ENCODE measurements around the gene RABGAP1L. TPM values are rescaled to one million over a fixed set of nuclear protein-coding genes. Genes with fewer than 3 reads are reported as not detected.
A peak's percentile ranks its signal among the peaks of the same experiment; 100 is the strongest.

Gene RABGAP1L
- total RNA-seq, 4 donors from 2014 or later: 31.2 to 115 (median 62.5) TPM

DNA sequence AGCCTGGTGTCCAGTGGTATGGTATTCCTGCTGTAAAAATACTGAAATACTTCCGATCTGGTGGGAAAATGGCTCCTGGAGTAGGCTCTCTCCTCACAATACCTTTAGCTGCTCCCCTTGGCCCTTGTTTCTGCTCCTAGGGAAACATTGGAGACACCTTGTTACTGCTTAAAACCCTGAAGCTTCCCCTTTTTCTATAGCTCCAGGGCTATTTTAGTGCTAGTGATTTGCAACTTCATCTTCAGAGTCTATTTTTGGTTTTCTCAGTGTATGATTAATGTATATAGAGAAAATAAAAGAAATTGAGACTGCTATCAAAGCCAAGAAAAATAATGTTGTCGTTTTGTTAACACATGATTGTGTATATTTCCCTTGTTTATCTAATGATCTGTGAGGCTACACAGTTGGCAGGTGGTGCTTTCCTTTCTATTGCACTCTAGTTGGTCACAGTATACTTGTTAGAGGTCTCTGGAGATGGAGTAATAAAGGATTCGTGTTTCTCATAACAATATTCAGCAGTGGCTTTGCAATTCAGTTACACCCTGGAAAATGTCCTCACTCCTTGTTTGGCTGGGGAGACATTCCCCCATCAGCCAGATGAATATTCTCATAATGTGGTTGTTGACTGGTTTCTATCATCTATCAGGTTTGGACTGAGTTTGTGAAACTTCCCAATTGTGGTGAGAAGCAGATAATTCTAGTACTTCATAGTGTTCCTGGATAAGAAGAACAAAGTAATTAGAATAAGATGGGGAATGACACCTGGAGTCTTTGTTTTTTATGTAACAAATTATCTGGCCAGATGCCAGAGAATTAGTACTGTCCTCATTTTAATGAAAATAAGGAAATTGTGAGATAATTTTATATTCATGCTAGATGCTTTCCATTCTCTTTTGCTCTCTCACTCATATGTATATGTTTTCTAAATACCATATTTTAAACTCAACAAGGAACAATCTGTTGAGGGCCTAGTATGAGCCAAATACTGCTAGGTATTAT, 795.6 kb downstream of the RABGAP1L start:
- no peaks in the 10 kb centered on the region for H3K36me3 ChIP-seq
- peak overlapping the region in 3 of 4 donors; percentile 18 to 52 (median 38) for H3K27ac ChIP-seq
- no peaks in the 10 kb centered on the region for H3K9me3 ChIP-seq
- ATAC-seq: peak; percentile 34
- H3K4me1 ChIP-seq: peaks cover 4 to 21% (median 11%) of the 10 kb centered on the region in 3 donors
- no peaks in the 10 kb centered on the region for H3K27me3 ChIP-seq
- H3K4me3 ChIP-seq: no peak overlapping the region
- TF ChIP-seq EP300 (IDR thresholded peaks at IDR 0.05): no peak
- 19 to 31% methylated on average over 3 of the region's 3 CpGs for WGBS, 2 donors (ENCODE audit: low coverage in 1 of 2)

DNA sequence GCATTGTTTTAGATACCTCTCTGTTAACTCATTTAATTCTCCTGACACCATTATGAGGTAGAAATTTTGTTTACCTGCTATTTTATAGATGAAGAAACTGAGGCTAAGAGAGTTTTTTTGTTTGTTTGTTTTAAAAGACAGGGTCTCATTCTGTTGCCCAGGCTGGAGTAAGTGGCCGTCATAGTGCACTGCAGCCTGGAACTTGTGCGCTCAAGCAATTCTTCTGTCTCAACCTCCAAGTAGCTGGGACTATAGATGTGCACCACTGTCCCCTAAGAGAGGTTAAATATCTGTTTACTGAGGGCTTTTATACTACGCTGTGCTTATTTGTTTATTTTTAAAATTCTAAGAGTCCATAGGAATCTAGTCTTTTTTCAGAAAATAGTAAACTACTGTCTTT, 796.8 kb downstream of the RABGAP1L start:
- H3K36me3 ChIP-seq: no peaks in the 10 kb centered on the region
- H3K4me1 ChIP-seq: peaks cover 4 to 21% (median 11%) of the 10 kb centered on the region in 3 donors
- H3K4me3 ChIP-seq: no peak overlapping the region
- WGBS, 2 donors (ENCODE audit: low coverage in 1 of 2): 93 to 96% methylated on average over 3 of the region's 3 CpGs
- TF ChIP-seq POLR2AphosphoS5 (IDR thresholded peaks at IDR 0.05) (no peak), POLR2A (IDR thresholded peaks at IDR 0.05) (no peak), CTCF (IDR thresholded peaks at IDR 0.05) (no peak), EP300 (IDR thresholded peaks at IDR 0.05) (no peak)
- no peaks in the 10 kb centered on the region for H3K27me3 ChIP-seq
- ATAC-seq: no peak
- H3K9me3 ChIP-seq: no peaks in the 10 kb centered on the region
- H3K27ac ChIP-seq: no peak overlapping the region

- no peak overlapping the region for H3K4me3 ChIP-seq
- no peak for ATAC-seq
- H3K9me3 ChIP-seq: no peaks in the 10 kb centered on the region
Observed at GRCh38 chr1:174956976-174957375, 797.7 kb downstream of the RABGAP1L start.

DNA sequence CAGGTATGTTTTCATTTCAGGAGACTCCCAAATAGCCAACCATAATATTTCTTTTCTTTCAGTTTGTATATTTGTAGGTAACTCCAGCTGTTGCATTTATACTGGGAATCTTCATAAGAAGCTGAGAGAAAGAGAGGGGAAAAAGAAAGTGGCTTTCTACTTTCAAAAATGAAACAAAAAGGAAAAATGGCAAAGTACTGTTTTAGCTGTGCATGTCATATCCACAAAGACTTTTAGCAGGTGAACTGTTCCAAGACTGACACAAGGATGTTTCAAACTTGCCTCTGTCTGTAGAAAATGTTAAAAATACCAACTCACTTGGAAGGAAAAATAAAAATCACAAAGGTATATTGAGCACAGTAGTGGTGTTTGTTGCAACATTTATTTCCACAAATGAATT, 798.5 kb downstream of the RABGAP1L start:
- TF ChIP-seq CTCF (IDR thresholded peaks at IDR 0.05) (no peak), EP300 (IDR thresholded peaks at IDR 0.05) (no peak), POLR2AphosphoS5 (IDR thresholded peaks at IDR 0.05) (no peak), POLR2A (IDR thresholded peaks at IDR 0.05) (no peak)
- no peak overlapping the region for H3K27ac ChIP-seq
- peaks cover 4 to 21% (median 11%) of the 10 kb centered on the region in 3 donors for H3K4me1 ChIP-seq
- H3K27me3 ChIP-seq: no peaks in the 10 kb centered on the region
- H3K4me3 ChIP-seq: no peak overlapping the region
- H3K36me3 ChIP-seq: no peaks in the 10 kb centered on the region
- no peak for ATAC-seq
- H3K9me3 ChIP-seq: no peaks in the 10 kb centered on the region

More at GRCh38 chr1:174956976-174957375, 797.7 kb downstream of the RABGAP1L start:
- TF ChIP-seq CTCF (IDR thresholded peaks at IDR 0.05) (no peak), POLR2AphosphoS5 (IDR thresholded peaks at IDR 0.05) (no peak), POLR2A (IDR thresholded peaks at IDR 0.05) (no peak), EP300 (IDR thresholded peaks at IDR 0.05) (no peak)
- Histone ChIP-seq H3K27ac (no peak overlapping the region), H3K36me3 (no peaks in the 10 kb centered on the region), H3K4me1 (peaks cover 4 to 21% (median 11%) of the 10 kb centered on the region in 3 donors), H3K27me3 (no peaks in the 10 kb centered on the region)

- Histone ChIP-seq H3K27me3 (no peaks in the 10 kb centered on the region), H3K9me3 (no peaks in the 10 kb centered on the region), H3K4me3 (no peak overlapping the region), H3K27ac (no peak overlapping the region), H3K36me3 (no peaks in the 10 kb centered on the region), H3K4me1 (peaks cover 4 to 26% (median 11%) of the 10 kb centered on the region in 3 donors)
- no peak for TF ChIP-seq POLR2A (IDR thresholded peaks at IDR 0.05)
- no peak for TF ChIP-seq CTCF (IDR thresholded peaks at IDR 0.05)
- TF ChIP-seq EP300 (IDR thresholded peaks at IDR 0.05): no peak
- TF ChIP-seq POLR2AphosphoS5 (IDR thresholded peaks at IDR 0.05): no peak
- WGBS, 2 donors (ENCODE audit: low coverage in 1 of 2): 29 to 65% methylated on average over 1 of the region's 1 CpG
- ATAC-seq: no peak
Observed at GRCh38 chr1:174958396-174958795, 799.1 kb downstream of the RABGAP1L start.

All from gastroesophageal sphincter (tissue), 4 donors.